Subcutaneous adipose tissue (tissue), 4 donors: ENCODE data around the gene NEURL1B. TPM values are rescaled to one million over a fixed set of nuclear protein-coding genes. Genes with fewer than 3 reads are reported as not detected.

Experiments used
- total RNA-seq, 4 donors: library from RNA; depleted of rRNA; stranded (reverse); fragments of >200 nt; gene quantifications; one replicate each; pipeline ENCODE4 v1.1.0, GENCODE V29; 2016
- TF ChIP-seq, protein P1 (sequence below): fragments of 450-650 bp; IDR thresholded peaks from one replicate; pipeline ENCODE4 v1.5.1; 2016; ENCODE audit warnings: low read depth, mild to moderate bottlenecking, control low read depth, antibody characterized with exemption, moderate library complexity

Gene NEURL1B
- total RNA-seq, 4 donors from 2014 or later, result 4.9 to 38.4 (median 13.0) TPM

DNA sequence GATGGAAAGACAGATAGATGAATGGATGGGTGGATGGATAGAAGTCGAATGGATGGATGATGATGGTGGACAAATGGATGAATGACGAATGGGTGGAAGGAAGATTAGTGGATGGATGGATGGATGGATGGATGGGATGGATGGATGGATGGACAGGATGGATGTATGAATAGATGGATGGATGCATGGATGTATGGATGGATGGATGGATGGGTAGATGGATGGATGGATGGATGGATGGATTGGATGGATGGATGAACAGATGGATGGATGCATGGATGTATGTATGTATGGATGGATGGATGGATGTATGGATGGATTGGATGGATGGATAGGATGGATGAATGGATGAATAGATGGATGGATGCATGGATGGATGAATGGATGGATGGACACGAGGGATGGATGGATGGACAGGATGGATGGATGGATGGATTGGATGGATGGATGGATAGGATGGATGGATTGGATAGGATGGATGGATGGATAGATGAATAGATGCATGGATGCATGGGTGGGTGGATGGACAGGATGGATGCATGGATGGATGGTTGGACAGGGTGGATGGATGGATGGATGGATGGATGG, 77.6 kb downstream of the NEURL1B start:
- TF ChIP-seq, protein P1, sequence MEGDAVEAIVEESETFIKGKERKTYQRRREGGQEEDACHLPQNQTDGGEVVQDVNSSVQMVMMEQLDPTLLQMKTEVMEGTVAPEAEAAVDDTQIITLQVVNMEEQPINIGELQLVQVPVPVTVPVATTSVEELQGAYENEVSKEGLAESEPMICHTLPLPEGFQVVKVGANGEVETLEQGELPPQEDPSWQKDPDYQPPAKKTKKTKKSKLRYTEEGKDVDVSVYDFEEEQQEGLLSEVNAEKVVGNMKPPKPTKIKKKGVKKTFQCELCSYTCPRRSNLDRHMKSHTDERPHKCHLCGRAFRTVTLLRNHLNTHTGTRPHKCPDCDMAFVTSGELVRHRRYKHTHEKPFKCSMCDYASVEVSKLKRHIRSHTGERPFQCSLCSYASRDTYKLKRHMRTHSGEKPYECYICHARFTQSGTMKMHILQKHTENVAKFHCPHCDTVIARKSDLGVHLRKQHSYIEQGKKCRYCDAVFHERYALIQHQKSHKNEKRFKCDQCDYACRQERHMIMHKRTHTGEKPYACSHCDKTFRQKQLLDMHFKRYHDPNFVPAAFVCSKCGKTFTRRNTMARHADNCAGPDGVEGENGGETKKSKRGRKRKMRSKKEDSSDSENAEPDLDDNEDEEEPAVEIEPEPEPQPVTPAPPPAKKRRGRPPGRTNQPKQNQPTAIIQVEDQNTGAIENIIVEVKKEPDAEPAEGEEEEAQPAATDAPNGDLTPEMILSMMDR, result no peak

DNA sequence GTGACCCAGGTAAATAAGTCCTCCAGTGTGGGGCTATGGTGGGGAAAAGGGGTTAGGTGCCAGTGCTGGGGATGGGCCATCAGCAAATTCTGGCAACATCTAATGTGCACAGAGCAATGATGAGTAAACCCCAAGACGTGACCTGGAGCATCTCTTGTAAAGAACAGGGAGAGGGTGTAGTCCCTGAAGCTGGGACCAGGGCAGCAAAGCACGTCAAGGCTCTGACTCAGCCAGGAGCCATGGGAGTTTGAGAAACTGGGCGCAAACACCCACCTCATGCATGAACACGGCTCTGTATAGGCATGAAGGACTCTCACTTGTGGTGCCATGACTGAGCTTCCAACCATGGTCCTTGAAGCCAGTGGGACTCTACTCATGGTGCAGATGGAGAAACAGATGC, 78.1 kb downstream of the NEURL1B start:
- TF ChIP-seq, protein P1, result no peak

DNA sequence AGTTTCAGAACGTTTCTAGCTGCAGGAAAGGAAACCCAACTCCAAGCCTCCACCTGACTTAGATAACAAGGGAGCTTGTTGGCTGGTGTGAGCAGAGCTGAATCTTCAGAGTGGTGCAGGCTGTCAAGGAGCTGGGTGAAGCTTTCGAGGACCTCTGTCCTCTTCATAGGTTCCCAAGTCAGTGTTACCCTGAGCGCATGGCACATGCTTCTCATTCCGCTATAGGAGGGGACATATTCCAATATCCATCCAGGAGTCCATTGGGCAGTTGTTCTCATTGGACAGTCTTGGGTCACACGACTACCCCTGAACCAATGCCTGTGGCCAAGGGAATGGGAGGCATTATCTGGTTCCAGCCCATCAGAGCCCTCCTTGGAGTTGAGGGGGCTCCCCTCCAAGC, 79.6 kb downstream of the NEURL1B start:
- TF ChIP-seq, protein P1, result no peak

DNA sequence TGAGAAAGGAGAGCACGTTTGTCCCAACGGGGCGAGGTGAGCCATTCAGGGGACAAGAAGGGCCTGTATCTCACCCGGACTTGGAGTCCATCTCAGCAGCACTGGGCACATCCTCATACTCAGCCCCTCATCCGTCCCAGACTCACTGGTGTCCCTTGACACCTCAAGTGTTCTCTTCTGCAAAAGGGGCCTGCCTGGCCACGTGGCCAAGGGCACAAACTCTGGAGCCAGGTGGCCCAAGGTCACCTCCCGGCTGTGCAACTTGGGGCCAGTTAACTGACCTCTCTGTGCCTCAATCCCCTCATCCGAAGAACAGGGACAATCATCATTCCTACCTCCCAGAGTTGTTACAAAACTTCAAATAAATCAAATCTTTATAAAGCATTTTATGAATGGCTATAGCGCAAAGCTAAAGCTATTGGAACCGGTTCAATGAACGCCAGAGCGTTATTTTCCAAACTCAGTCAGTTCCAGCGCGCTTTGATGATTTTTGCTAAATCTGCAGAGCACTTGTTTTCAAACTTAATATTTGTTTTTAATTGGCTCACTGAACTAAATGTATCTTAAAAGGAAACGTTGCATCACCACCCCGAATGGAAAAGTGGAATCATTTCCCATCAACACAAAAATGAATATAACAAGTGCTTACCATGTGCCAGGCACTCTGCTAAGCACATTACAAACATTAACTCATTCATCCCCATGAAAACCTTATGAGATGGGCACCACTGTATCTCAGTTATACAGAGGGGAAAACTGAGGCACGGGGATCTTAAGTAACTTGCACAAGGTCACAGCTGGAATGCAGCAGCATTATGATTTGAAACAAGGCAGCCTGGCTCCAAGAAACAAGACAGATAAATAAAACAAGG, 80.6 kb downstream of the NEURL1B start:
- TF ChIP-seq, protein P1, result no peak

DNA sequence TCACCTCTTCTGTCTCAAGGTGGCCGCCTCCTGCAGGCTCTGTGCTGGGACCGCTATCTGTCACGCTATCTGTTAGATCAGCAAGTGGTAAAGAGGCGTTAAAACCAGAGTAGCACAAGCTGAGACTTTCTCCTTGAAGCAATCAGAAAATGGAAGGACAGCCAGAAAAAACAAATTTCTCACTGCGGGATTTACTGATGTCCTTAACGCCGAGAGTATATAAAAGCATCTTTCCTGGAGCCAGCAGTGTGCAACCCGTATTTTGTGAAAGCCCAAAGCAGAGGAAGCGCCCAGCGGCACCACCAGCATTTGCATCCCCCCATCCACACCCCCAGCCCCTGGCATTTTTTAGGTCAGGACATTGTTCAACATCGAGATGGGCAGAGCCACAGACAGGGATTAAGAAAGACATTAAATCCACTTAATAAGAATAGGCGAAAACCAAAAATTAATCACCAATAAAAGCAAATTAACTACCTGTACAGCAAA, 81.3 kb downstream of the NEURL1B start:
- TF ChIP-seq, protein P1, result no peak

DNA sequence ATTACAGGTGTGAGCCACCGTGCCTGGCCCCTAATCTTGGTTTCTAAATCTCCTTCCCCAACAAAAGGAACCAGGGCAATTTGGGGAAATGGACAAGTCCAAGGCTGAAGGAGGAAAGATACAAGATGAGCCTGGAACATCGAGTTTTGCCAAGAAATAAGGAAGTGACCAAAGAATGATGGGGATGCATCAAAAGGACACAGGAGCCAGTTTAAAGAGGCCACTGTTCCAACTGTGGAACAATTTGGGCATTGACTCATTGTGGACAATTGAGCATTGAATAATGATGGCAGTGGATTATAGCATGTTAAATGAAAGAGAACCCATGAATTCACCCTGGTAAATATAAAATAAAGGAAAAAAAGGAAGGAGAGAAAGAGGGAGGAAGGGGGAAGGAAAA, 82.4 kb downstream of the NEURL1B start:
- TF ChIP-seq, protein P1, result no peak
